GM18519 (cell line): Measurements from ENCODE around the gene SLC9A9.

ENCODE experiments used
- ATAC-seq: cut with Tn5 transposase; IDR thresholded peaks from one replicate; pipeline ENCODE4 v1.9.1; 2021; ENCODE audit warnings: mild to moderate bottlenecking, moderate library complexity; ENCODE audit not compliant: unreplicated experiment, low FRiP score

SLC9A9 gene

GRCh38 chr3:143382816-143383215, 465.5 kb downstream of the SLC9A9 start:
- ATAC-seq, result no peak

- ATAC-seq, result no peak
These were observed 467.8 kb downstream of the SLC9A9 start for GRCh38 chr3:143380449-143380848.

GRCh38 chr3:143375698-143376097, 472.6 kb downstream of the SLC9A9 start:
- ATAC-seq, result no peak

GRCh38 chr3:143367171-143367570, 481.1 kb downstream of the SLC9A9 start:
- ATAC-seq, result no peak

- no peak for ATAC-seq
These were observed 481.6 kb downstream of the SLC9A9 start for GRCh38 chr3:143366672-143367071.

DNA sequence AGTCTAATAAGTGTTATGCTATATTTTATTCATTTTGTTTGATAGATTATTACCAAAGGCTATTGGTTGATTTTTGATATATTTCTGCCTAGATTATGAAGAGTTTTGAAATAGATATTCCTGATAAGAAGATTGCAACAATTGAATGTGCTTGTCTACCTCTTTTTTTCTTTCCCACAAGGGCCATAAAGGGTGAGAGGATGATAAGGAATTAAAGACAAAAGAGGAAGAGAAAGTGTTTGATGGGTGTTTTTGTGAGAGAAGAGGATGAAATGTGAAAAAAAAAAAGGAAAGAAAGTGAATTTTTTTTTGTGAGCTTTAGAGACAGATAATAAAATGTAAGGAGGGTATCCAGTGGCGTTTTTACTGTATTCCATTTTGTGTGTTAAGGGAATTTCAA, 484.3 kb downstream of the SLC9A9 start:
- no peak for ATAC-seq

- ATAC-seq, result no peak
These were observed 485.0 kb downstream of the SLC9A9 start for GRCh38 chr3:143363276-143363675.

GRCh38 chr3:143362115-143362991, 485.9 kb downstream of the SLC9A9 start:
- ATAC-seq, result no peak

GRCh38 chr3:143361589-143361988, 486.7 kb downstream of the SLC9A9 start:
- no peak for ATAC-seq

- no peak for ATAC-seq
These were observed 488.0 kb downstream of the SLC9A9 start for GRCh38 chr3:143360244-143360643.

- ATAC-seq, result no peak
These were observed 489.3 kb downstream of the SLC9A9 start for GRCh38 chr3:143358793-143359491.

DNA sequence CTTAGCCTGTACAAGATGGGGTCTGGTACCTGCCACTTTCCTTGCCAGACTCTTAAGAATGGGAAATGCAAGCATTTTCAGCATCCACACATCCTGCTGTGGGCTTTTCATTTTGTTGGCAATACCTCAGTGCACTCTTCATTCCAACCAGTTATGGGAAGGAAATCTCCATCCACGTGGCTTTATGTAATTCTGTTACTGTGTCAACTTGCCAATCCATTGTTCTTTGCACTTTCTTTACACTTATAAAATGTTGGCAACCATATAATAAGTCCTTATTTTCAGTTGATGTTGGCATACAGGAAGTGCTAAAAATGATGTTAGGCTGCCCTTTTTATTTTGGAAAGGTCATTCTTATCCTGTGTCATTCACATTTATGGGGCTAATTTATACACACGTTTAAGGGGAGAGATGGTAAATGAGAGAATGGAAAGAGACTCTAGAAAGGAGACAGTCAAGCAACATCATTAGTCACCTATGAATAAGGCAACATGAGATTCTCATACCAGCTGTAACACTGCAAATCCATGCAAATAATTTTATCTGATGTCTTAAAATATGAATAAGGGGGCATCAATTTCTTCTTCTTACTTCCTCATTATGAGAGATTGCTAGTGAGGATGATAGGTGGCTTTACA, 490.0 kb downstream of the SLC9A9 start:
- no peak for ATAC-seq

DNA sequence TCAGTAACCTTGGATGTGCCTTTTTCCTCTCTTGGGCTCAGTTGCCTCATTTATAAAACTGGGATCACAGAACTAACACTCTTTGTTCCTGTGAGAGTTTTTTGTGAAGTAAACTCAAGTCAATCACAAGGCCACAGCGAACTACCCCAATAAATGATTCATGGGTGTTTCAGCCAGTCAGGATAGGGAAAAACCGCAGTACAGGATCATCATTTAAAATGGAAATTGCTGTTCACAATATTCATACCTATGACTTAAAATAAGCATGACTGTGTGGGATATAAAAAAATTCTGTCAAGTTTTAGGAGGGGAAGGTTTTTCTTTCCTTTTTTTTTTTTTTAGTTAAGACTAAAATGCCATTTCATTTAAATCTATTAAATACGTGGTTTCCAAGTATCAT, 490.6 kb downstream of the SLC9A9 start:
- ATAC-seq, result no peak

GRCh38 chr3:143356839-143357238, 491.4 kb downstream of the SLC9A9 start:
- no peak for ATAC-seq

- ATAC-seq, result no peak
These were observed 493.9 kb downstream of the SLC9A9 start for GRCh38 chr3:143354342-143354741.

GRCh38 chr3:143352850-143353550, 495.3 kb downstream of the SLC9A9 start:
- ATAC-seq, result no peak

- ATAC-seq, result no peak
These were observed 496.2 kb downstream of the SLC9A9 start for GRCh38 chr3:143351895-143352608.

DNA sequence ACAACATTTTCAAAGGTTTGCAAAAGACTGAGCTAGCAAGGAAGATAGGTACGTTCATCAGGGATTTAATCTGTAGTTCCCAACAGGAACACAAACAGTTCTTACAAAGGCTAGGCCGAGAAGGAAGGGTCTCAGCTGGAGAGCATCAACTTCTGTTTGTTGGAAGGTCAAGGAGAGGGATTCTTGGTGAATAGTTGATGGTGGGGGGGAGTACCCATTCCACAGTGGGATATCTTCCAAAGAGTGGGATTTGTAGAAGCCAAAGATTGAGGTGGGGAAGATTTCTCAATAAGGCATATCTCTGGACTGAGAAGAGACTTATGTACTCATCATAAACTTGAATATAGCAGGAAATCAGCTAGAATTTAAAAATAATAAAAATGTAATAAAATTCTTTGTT, 496.9 kb downstream of the SLC9A9 start:
- no peak for ATAC-seq

- peak; percentile 86 for ATAC-seq
These were observed 498.8 kb downstream of the SLC9A9 start for GRCh38 chr3:143349455-143349854.
